HuH-7.5 (cell line): ENCODE results near the gene MACC1.
"Not testable (repeated sequence)": the region's sequence is repeated elsewhere in the genome, so short reads cannot be mapped to it uniquely, and the experiment has no call there.

Source experiments
- DNase-seq: peaks from one replicate; pipeline ENCODE4 v3.0.0; 2011; ENCODE audit warnings: low spot score

Gene MACC1

GRCh38 chr7:20206104-20206896 lies 10.9 kb downstream of the MACC1 start:
- no peak for DNase-seq

DNA sequence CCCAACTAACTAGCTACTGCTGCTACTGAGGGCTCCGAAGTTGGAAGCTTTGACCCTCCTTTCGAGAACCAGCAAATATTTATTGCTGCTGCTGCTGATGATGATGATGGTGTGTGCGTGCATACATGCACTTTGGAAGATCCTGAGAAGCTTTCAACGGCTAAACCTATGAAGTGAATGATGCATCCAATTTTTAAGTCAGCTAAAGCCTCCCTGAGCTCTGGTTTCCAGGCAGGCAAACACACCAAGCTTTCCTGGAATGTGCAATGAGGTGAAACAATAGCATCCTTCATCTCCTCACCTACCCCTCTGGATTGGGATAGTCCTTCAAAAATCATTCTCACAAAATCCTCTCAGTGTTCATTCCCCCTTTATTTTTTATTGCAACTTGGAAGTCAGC lies 13.9 kb downstream of the MACC1 start:
- no peak for DNase-seq

DNA sequence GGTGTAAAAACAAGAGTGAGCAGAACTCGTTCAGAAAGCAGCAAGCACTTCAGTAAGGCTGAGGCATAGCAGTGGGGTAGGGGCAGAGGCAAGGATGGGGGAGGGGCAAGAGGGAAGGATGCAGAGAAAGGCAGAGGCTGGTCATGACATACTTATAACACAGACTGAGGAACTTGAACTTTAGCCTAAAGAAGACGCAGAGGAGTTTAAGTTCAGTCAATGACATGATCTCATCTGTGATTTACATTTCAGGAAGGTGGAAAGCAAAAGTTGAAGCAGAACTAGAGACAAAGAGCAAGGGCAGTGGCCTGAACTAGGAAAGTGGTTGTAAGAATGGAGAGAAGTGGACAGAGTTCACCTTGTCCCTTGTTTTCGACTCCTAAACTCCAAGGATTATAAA lies 15.8 kb downstream of the MACC1 start:
- no peak for DNase-seq

DNA sequence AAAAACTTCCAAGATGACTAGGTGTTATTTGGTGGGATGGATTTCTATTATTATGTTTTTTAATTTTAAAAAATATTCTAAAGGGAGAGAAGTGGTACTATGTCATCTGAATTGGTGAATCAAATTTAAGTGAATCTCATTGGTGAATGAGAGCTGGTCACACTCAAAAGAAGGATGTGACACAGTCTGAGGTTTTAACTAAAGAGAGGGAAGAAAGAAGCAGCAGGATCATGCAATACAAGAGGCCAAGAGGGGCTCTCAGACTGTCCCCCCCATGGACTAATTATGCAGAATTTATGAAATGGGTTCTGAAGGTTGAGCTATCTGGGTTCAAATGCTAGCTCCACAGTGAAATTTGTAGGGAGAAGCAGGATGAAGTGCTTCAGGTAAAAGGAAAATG lies 16.2 kb downstream of the MACC1 start:
- no peak for DNase-seq

DNA sequence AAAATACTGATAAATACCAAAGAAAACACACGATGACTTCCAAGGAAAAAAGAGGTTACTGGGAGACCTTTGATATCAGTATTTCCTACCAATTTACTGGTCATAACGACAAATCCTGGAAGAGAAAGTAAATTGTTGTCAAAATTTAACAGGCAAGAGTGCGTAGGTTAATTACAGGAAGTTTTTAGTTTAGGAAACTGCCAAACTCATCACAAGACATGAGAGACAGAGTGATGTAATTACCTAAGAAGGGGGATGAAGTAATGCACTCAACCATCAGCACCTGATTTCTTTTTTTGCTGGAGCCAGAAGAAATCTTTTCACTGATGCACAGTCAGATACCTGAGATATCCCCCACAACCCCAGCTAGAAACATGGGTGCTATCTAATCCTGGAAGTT lies 16.8 kb downstream of the MACC1 start:
- no peak for DNase-seq

- no peak for DNase-seq
Observed at GRCh38 chr7:20199015-20199737, 18.0 kb downstream of the MACC1 start.

DNA sequence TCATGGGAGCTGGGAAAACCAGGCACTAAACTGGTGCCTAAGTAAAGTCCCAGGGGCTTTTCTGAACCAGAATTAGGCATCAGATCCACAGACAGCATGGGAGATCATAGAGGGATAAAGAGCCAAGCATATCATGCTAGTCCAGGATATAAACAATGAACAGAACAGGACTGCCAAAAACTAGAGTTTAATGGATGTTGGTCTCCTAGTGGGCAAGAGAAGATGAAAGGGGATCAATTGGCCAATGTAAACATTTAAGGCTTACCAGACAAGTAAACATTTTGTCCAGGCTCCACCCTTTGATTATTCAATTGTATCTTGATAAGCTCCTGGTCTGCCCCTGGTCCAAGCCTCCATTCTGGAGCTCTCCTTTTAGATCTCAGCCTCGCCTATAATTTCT lies 18.9 kb downstream of the MACC1 start:
- no peak for DNase-seq

GRCh38 chr7:20197837-20198236 lies 19.3 kb downstream of the MACC1 start:
- DNase-seq: no peak

DNA sequence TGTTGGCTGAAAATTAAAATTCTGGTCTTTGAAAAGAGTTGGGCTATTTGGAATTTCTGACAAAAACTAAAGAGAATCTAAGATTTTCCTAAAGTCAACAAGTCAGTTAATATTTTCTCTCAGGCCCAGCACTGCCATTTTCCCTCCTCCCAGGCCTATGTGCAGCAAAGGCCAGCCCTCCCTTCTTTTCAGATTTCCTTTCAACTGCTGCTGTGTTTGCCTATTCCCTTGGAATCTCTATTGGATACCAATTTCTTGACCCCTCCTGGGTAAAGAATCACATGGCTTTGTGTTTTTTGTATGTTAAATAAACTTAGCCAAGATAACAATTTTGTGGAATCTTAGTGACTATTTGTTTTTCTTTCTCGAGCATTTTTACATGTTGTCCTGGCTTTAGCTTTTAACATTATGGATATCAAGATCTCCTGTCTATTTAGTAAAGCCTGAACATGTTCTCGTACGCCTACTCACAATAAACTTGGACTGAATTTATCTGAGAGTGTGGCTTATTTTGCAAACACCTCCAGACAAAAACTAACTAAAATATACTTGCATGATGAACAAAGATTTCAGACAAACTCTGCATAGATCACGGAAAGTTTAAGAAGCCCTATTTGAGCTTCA lies 19.9 kb downstream of the MACC1 start:
- no peak for DNase-seq

- DNase-seq: no peak
Observed at GRCh38 chr7:20194343-20194995, 22.7 kb downstream of the MACC1 start.

DNA sequence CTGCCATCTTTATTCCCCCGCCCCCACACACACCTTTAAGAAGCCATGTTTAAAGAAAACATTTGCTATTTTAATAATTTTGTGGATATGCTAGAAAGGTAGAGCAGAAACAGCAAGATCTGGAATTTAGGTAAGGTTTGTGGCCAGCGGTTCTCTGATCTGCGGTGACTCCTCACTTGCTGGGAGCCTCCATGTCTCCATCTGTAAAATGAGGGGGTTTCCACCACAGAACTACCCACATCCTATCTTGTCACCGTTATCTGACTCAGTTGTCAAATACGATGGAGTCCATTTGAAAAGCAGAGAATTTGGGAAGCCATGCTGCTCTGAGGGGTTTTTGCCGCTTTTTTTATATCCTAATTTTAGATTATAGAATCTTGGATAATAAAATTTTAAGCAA lies 23.3 kb downstream of the MACC1 start:
- no peak for DNase-seq

- DNase-seq: no peak
Observed at GRCh38 chr7:20193242-20193777, 23.9 kb downstream of the MACC1 start.

GRCh38 chr7:20191391-20191869 lies 25.8 kb downstream of the MACC1 start:
- DNase-seq: no peak

DNA sequence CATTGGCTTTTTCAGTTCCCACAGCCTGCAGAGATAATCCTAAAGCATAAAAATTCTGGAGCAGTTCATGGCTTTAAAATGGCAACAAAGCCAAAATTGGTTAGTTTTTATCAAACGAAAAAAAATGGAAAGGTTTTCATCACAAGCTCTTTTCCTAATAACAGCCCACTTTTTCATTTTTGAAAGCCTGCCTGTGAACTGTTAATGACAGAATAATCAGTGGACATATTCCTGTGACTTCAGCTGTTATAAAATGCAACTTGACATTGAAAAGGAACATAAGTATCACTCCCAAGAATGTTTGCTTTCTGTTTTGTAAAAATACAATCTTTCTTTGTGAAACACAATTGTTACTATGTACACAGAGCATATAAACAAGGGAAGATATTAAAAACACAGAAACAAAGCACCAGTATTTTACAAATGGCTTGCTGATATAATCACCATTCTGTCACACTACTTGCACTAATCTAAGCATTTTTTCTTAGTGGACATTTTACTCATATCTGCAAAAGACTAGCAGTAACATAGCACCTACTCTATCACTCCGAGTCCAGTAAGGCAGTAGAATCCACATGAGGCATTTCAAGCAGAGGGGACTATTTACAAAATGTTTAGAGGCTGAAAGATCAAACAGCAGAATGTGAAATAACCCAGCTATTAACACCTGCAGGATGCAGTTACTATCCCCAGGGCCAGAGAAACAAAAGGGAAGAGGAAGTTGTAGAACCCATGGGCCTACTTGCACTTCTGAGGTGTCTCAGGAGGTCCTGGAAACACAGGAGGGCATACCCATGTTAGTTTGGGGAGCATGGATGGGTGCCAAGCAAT lies 26.4 kb downstream of the MACC1 start:
- DNase-seq: no peak

GRCh38 chr7:20189852-20190251 lies 27.3 kb downstream of the MACC1 start:
- DNase-seq: no peak

GRCh38 chr7:20188567-20188966 lies 28.6 kb downstream of the MACC1 start:
- DNase-seq: no peak

GRCh38 chr7:20187850-20188249 lies 29.3 kb downstream of the MACC1 start:
- DNase-seq: not testable (repeated sequence)

DNA sequence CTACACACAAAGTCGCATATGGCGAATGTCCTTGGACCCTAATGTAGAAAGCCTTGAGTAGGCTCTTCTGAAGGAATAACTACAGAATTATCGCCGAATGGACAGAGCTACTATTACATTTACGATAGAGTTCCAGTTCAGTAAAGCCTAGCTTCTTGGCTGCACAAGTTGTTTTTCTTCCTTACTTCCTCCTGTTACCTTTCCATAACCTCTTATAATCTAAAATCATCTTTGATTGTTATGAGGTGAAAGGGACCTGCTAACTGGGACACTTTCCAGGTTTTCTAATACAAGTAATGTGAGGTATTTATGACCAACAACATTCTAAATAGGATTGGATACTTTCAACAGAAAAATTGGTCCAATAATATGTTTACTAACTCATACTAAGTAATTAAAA lies 31.2 kb downstream of the MACC1 start:
- no peak for DNase-seq

- DNase-seq: no peak
Observed at GRCh38 chr7:20183086-20183485, 34.1 kb downstream of the MACC1 start.

GRCh38 chr7:20176578-20177242 lies 40.5 kb downstream of the MACC1 start:
- DNase-seq: no peak

DNA sequence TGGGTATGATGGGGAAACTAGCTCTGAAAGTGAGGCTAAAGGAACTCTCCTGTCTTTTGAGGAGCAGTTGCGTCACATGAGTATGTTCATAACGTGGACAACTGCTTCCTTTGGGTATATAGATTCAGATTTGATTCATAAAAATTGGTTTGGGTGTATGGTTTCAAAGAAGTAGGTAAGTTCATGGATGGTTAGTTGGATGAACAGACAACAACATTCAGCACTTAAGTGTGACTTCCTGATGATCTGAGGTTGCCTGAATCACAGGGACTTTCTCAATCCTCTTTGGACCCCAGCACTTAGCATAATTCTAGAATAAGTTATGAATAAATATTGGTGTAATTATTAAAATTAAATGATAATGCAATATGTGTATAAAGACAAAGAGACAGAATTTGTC lies 43.4 kb downstream of the MACC1 start:
- no peak for DNase-seq
